Vagina (tissue), 2 donors: ENCODE results near the gene CREB3L2. TPM values are rescaled to one million over a fixed set of nuclear protein-coding genes. Genes with fewer than 3 reads are reported as not detected.

Experiments
- DNase-seq, 2 donors: peaks; one replicate each; pipeline ENCODE4 v3.0.0-alpha.2; 2017; ENCODE audit errors: extremely low spot score in 2 of 2
- H3K27ac ChIP-seq: fragments of 200-600 bp; sonication (generic); one replicate; pipeline ENCODE4 v1.5.1; 2019
- H3K27me3 ChIP-seq: fragments of 200-600 bp; sonication (generic); one replicate; pipeline ENCODE4 v1.5.1; 2019
- H3K36me3 ChIP-seq, 2 donors: fragments of 200-600 bp; sonication (generic); one replicate each; pipeline ENCODE4 v1.5.1; 2017 to 2019
- H3K4me1 ChIP-seq: fragments of 200-600 bp; sonication (generic); one replicate; pipeline ENCODE4 v1.5.1; 2019
- H3K4me3 ChIP-seq, 2 donors: fragments of 200-600 bp; sonication (generic); 1 replicate in 1 of 2; 2 replicates in 1 of 2; pipeline ENCODE4 v1.5.1; 2016 to 2019
- H3K9me3 ChIP-seq: fragments of 200-600 bp; sonication (generic); one replicate; pipeline ENCODE4 v1.5.1; 2019
- POLR2A ChIP-seq, 2 donors: fragments of 450-650 bp; IDR thresholded peaks; one replicate each; pipeline ENCODE4 v1.6.1; 2017; ENCODE audit warnings: antibody characterized with exemption in 2 of 2, mild to moderate bottlenecking in 2 of 2, moderate library complexity in 2 of 2
- POLR2AphosphoS5 ChIP-seq, 2 donors: sonication (generic); formaldehyde crosslinking; IDR thresholded peaks; one replicate each; pipeline ENCODE4 v1.9.0; 2017; ENCODE audit warnings: antibody characterized with exemption in 2 of 2, mild to moderate bottlenecking in 2 of 2, low read depth in 1 of 2; ENCODE audit not compliant: insufficient read depth in 1 of 2
- intact Hi-C: fragments of 100-400 bp; cut with DNase I; formaldehyde crosslinking; loops from one replicate; pipeline ENCODE4 v1.15.1; 2023
- total RNA-seq: library from RNA; depleted of rRNA; stranded (reverse); fragments of >200 nt; gene quantifications from one replicate; pipeline ENCODE4 v1.2.3, GENCODE V29; 2016
- TF ChIP-seq, protein P1 (sequence below), 3 experiments: fragments of 450-650 bp in 2 of 3; fragments of 200-600 bp in 1 of 3; sonication (generic) in 1 of 3; IDR thresholded peaks; one replicate each; pipeline ENCODE4 v1.5.1; 2017 to 2019; ENCODE audit warnings: antibody characterized with exemption in 3 of 3, mild to moderate bottlenecking in 2 of 3, moderate library complexity in 2 of 3

CREB3L2 gene
- total RNA-seq, 1 donor from 2014 or later, result 28.7 TPM

DNA sequence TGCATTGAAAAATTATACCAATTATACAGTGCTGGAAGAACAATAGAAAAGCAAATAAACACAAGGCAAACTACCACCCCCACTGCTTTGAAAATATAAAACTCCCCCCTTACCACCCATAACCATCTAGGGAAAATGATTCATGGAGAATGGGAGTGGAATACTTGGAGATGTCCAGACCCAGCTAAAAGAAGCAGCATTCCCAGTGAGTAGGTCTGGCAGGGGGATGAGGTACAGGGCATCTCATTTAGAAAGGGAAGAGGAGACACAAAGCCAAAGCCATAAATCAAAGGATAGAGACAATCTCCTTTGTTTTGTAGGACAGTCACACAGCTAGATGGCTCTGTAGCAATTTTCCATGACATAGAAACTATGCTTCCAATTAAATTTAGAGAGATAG is 119.1 kb downstream of the CREB3L2 start:
- TF ChIP-seq POLR2A (IDR thresholded peaks at IDR 0.05) (no peak), POLR2AphosphoS5 (IDR thresholded peaks at IDR 0.05; ENCODE audit: insufficient read depth in 1 of 2, low read depth in 1 of 2) (no peak)
- TF ChIP-seq, protein P1, sequence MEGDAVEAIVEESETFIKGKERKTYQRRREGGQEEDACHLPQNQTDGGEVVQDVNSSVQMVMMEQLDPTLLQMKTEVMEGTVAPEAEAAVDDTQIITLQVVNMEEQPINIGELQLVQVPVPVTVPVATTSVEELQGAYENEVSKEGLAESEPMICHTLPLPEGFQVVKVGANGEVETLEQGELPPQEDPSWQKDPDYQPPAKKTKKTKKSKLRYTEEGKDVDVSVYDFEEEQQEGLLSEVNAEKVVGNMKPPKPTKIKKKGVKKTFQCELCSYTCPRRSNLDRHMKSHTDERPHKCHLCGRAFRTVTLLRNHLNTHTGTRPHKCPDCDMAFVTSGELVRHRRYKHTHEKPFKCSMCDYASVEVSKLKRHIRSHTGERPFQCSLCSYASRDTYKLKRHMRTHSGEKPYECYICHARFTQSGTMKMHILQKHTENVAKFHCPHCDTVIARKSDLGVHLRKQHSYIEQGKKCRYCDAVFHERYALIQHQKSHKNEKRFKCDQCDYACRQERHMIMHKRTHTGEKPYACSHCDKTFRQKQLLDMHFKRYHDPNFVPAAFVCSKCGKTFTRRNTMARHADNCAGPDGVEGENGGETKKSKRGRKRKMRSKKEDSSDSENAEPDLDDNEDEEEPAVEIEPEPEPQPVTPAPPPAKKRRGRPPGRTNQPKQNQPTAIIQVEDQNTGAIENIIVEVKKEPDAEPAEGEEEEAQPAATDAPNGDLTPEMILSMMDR (IDR thresholded peaks at IDR 0.05), result no peak
- Histone ChIP-seq H3K9me3 (no peaks in the 10 kb centered on the region), H3K27me3 (no peaks in the 10 kb centered on the region), H3K36me3 (peaks cover 9 to 44% of the 10 kb centered on the region in 2 donors), H3K27ac (no peak overlapping the region), H3K4me3 (no peak overlapping the region), H3K4me1 (peaks cover 34% of the 10 kb centered on the region)
- DNase-seq, result no peak
- intact Hi-C loops, result no loop called here

DNA sequence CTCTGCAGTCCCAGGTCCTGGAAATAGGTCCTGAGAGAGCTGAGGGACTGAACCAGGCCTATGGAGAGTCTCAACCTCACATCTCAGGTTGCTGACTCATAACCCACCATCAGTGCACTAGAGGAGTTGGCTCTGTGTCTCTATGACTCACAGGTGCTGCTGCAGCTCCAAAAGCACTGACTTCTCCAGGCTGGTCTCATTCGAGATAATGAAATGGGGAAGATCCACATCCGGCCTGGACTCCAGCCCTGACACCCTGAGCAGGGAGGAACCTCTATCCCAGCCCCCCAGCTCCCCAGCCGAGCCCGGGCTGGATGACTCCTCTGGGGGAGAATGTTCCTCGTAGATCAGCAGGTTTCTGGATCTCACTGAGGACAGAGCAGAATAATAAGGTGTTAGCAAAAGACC is 119.6 kb downstream of the CREB3L2 start:
- H3K4me3 ChIP-seq, result no peak overlapping the region
- no peaks in the 10 kb centered on the region for H3K27me3 ChIP-seq
- H3K36me3 ChIP-seq, result peaks cover 9 to 44% of the 10 kb centered on the region in 2 donors
- peaks cover 40% of the 10 kb centered on the region for H3K4me1 ChIP-seq
- DNase-seq, result no peak
- intact Hi-C loops, result no loop called here
- TF ChIP-seq POLR2AphosphoS5 (IDR thresholded peaks at IDR 0.05; ENCODE audit: insufficient read depth in 1 of 2, low read depth in 1 of 2) (peak in 1 of 2 donors; percentile 14), POLR2A (IDR thresholded peaks at IDR 0.05) (no peak)
- TF ChIP-seq, protein P1 (IDR thresholded peaks at IDR 0.05), result no peak
- H3K9me3 ChIP-seq, result no peaks in the 10 kb centered on the region
- H3K27ac ChIP-seq, result no peak overlapping the region

DNA sequence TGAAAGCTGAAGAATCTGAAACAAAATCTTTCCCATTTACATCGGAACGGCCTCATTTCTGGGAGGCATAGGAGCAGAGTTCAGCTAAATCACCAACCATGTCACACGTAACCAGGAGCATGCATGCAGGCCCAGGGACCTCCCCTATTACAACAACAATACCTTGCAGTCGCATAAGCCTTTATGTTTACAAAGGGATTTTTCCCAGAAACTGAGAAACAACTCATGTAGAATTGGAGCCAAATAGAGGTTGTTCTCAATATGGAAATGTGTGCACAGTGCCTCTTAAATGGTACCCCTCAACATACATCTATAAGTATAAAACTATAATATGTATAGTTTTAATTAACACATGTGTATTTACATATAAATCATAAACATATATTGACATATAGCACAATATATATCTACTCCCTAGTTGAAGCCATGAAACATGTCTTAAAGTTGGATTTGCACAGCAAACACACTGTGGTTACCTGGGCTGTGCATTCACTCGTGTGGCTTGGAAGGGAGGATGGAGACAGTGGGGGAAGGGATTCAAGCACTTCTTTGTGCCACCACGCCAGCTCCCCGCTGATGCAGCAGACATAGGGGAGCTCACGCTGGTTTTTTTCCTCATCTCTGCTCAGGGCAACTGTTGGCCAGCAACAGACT is 120.2 kb downstream of the CREB3L2 start:
- intact Hi-C loops, result no loop called here
- TF ChIP-seq POLR2A (IDR thresholded peaks at IDR 0.05), result no peak
- no peak for TF ChIP-seq POLR2AphosphoS5 (IDR thresholded peaks at IDR 0.05; ENCODE audit: insufficient read depth in 1 of 2, low read depth in 1 of 2)
- TF ChIP-seq, protein P1 (IDR thresholded peaks at IDR 0.05), result no peak
- Histone ChIP-seq H3K9me3 (no peaks in the 10 kb centered on the region), H3K27ac (no peak overlapping the region), H3K27me3 (no peaks in the 10 kb centered on the region), H3K36me3 (peaks cover 9 to 45% of the 10 kb centered on the region in 2 donors), H3K4me1 (peaks cover 45% of the 10 kb centered on the region), H3K4me3 (no peak overlapping the region)
- no peak for DNase-seq

DNA sequence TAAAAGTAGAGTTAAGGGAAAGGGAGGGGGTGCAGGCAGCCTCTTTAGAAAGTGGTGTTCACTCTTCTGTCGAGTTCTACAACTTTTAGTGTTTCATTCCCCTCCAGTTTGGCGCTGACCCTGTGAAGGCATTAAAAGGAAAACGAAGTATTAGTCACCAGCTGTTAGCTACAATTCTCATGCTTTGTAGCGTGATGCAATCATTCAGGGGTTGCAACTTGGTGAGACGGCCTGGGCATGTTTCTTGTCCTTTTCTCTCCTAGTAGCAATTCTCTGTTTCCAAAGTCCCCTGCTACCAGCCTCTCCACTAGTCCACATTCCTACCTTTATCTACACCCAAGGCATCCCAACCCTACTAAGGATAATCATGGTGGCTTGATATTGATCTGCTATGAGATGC is 121.5 kb downstream of the CREB3L2 start:
- intact Hi-C loops, result no loop called here
- Histone ChIP-seq H3K4me1 (peaks cover 45% of the 10 kb centered on the region), H3K27ac (peak overlapping the region; percentile 79), H3K4me3 (no peak overlapping the region), H3K27me3 (no peaks in the 10 kb centered on the region), H3K9me3 (no peaks in the 10 kb centered on the region), H3K36me3 (peaks cover 9 to 47% of the 10 kb centered on the region in 2 donors)
- DNase-seq, result no peak
- TF ChIP-seq POLR2A (IDR thresholded peaks at IDR 0.05) (no peak), POLR2AphosphoS5 (IDR thresholded peaks at IDR 0.05; ENCODE audit: insufficient read depth in 1 of 2, low read depth in 1 of 2) (peak in 1 of 2 donors; percentile 76)
- TF ChIP-seq, protein P1 (IDR thresholded peaks at IDR 0.05), result no peak
